NOMO-1 treated with dmso at 0.1 percent for 144 hours (cell line): ENCODE results near the gene ST6GAL1.

Experiments
- DNase-seq: peaks from one replicate; lab custom pipeline; 2025; ENCODE audit not compliant: unreplicated experiment; lab: John Stamatoyannopoulos, UW

Gene ST6GAL1

GRCh38 chr3:187102073-187102634 is 171.8 kb downstream of the ST6GAL1 start:
- no peak for DNase-seq

GRCh38 chr3:187103251-187103650 is 172.9 kb downstream of the ST6GAL1 start:
- DNase-seq, result no peak

DNA sequence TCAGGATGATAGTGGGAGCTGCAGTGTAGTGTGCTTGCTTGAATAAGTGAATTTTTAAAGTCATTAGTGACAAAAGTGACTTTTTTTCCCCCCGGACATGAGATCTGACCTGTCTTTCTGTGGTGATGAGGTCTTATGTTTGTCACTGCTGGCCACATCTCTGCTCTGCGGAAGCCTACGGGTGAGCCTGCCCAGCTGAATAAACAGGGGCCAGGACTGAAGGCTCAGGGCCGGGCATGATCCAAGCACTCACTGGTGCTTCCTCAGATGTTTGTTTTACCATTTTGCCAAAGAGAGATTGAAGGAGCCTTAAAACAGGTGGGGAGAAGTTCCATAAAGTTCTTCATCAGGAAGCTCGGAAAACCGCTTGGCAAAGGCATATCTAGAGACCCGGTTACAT is 174.0 kb downstream of the ST6GAL1 start:
- no peak for DNase-seq

- no peak for DNase-seq
Observed at GRCh38 chr3:187104933-187105332, 174.6 kb downstream of the ST6GAL1 start.

- no peak for DNase-seq
Observed at GRCh38 chr3:187105700-187106099, 175.4 kb downstream of the ST6GAL1 start.

GRCh38 chr3:187107989-187108388 is 177.7 kb downstream of the ST6GAL1 start:
- no peak for DNase-seq

DNA sequence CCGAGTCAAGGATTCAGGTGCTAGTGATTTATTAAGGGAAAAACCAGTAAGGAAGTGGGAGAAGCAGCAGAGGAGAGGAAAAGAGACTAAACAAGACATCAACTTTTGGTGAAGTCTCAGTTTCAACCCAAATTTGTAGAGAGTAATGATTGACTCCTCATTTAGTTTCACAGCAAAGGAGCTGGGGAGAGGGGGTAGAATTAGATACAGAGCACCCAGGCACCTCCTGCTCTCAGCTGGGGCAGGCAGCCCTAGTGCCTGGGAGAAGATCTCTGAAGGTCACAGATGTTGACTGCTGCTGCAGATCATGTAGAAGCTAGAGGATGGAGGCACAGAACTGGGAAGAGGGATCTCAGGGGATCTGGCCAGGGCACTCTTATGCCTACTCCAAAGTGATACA is 179.8 kb downstream of the ST6GAL1 start:
- no peak for DNase-seq

- DNase-seq, result peak; percentile 11
Observed at GRCh38 chr3:187112934-187113793, 182.8 kb downstream of the ST6GAL1 start.

- DNase-seq, result no peak
Observed at GRCh38 chr3:187114511-187114910, 184.2 kb downstream of the ST6GAL1 start.

DNA sequence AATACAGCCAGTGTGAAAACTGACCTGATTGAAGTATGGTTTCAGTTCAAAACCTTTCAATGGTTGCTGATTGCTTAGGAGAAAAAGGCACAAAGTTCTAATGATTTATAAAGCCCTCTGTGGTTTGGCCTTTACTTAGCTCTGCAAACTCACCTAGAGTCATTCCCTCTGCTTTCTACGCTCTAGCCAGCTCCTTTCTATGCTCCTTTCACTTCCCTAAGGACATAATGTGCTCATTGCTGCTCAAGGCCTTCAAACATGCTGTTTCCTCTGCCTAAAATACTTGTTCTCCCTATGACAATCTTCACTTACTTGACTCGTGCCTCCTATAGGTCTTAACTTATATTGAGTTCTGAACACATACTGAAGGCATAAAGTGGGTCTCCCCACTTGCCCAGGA is 190.0 kb downstream of the ST6GAL1 start:
- no peak for DNase-seq

- DNase-seq, result no peak
Observed at GRCh38 chr3:187122261-187122660, 191.9 kb downstream of the ST6GAL1 start.

GRCh38 chr3:187125319-187126031 is 195.1 kb downstream of the ST6GAL1 start:
- DNase-seq, result no peak
